Activated effector memory CD4-positive, alpha-beta T cell treated with Interleukin-2 at 50 U/mL for 16 hours (primary cell): ENCODE measurements around the gene SNX25.
"Not testable (repeated sequence)": the region's sequence is repeated elsewhere in the genome, so short reads cannot be mapped to it uniquely, and the experiment has no call there.

Experiments
- DNase-seq: peaks from one replicate; pipeline ENCODE4 v3.0.0-alpha.2; 2020

SNX25 gene

DNA sequence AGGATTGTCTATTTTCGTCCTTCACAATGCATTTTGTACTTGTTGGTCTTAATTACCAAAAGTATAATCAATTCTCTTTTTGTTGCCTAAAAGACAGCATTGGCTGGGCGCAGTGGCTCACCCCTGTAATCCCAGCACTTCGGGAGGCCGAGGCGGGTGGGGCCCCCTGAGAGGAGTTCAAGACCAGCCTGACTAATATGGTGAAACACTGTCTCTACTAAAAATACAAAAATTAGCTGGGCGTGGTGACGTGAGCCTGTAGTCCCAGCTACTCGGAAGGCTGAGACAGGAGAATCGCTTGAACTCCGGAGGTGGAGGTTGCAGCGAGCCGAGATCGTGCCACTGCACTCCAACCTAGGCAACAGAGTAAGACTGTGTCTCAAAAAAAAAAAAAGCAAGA lies 4.3 kb upstream of the SNX25 start:
- not testable (repeated sequence) for DNase-seq

DNA sequence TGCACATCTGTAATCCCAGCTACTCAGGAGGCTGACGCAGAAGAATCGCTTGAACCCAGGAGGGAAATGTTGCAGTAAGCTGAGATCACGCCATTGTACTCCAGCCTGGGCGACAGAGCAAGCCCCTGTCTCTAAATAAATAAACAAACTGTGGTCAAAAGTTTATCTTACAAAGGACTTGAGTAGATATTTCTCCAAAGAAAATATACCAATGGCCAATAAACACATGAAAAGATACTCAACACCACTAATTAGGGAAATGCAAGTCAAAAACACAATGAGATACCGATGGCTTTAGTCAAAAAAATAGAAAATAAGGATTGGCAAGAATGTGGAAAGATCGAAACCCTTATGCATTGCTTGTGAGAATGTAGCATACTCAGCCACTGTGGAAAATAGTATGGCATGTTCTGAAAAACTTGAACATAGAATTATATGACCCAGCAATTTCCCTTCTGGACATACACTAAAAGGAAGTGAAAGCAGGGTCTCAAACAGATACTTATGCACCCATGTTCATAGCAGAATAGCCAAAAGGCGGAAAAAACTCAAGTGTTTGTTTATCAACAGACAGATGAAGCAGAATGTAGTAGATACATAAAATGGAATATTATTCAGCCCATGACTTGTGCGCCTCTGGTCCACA lies 3.6 kb upstream of the SNX25 start:
- DNase-seq, result no peak

DNA sequence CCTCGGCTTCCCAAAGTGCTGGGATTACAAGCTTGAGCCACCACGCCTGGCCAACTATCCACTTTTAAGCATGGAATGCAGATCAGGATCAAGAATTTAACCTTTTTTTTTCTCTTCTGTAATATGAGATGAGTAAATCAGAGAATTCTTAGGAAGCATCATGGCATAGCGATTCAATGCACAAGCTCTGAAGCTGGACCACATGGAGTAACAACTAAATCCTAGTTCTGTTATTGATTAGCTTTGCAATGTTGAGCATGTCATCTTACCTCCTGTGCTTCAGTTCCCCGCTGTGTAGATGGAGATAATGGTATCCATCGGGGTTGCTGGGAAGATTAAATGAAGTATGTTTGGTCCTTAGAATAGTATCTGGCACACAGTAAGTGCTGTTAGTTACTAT lies 1.9 kb upstream of the SNX25 start:
- DNase-seq, result no peak

DNA sequence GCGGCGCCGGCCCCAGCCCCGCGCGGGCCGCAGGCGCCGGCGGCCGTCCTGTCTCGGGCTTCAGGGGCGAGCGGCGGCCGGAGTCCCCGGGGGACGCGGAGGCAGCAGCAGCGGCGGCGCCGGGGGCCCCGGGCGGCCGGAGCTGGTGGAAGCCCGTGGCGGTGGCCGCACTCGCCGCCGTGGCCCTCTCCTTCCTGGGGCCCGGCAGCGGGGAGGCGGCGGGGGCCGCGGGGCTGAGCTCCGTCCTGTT lies 379 bp downstream of the SNX25 start:
- DNase-seq, result not testable (repeated sequence)

DNA sequence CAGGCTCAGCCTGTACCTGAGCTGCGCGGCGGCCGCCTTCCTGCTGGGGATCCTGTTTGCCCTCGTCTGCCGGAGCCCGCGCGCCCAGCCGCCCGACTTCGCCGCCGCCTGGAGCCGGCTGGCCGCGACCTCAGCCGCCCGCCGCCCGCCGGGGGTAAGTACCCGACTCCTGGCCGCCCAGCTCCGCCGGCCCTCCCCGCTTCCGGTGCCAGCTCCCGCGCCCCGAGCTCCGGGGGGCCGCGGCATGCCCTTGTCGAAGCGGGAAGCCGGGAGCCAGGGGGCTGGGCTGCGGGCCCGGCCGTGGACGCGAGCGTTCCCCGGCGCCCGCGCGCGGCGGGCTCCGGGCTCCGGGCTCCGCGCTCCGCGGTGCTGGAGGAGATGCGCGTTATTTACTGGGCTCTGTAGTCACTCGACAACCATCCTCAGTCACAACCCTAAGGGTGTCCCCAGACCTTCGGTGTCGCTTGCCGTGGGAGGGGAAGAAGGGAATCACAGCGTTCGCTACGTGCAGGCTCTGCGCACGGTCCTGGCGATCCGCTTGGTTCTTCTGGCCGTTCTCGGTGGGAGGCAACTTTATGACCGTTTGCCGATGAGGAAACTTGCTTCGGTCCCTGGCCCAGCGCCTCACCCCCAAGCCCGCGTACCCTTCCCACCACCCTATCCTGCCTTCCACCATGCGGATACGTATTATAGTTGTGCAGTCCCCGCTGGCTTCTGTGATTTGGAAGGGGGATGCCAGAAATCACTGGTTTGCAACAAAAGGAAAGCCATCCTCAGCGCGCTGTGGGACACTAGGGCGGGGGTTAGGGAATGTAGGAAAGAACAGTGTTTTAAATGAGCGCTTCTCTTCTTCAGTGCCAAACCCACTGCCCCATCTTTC lies 944 bp downstream of the SNX25 start:
- peak; percentile 19 for DNase-seq

DNA sequence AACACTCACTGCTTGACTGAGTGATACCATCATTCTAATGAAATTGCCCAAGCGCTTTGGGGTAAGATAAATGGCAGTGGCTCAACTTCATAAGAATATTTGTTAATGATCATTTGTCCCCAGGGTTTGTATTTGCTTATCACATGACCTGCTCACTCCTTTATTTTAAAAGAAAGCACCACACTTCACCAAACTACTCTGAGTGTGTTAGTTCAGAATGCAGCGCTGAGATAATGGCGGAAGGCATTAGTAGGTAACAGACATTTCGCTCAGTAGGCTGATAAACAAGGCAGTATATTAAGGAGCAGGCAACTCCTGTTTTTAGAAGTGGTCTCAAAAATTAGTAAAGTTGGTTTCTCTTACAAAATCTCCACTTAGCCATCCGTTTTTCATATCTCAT lies 1.6 kb downstream of the SNX25 start:
- no peak for DNase-seq

DNA sequence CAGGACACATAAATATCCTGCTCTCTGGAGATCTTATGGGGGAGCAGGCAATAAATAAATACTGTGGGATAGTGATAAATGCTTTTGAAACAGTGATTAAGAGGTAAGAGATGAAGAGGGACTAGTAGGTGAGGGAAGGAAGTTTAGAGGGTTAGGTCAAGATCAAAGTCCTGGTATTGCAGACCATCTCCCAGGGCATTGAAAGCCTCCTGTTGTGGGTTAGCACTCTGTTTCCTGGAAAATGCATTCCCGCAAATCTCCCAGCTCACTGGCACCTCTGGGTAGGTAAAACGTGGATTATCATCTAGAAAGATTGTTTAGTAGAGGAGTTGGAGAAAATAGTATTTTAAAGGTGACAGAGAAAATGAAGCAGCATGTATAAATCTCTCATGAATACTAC lies 2.2 kb downstream of the SNX25 start:
- no peak for DNase-seq

DNA sequence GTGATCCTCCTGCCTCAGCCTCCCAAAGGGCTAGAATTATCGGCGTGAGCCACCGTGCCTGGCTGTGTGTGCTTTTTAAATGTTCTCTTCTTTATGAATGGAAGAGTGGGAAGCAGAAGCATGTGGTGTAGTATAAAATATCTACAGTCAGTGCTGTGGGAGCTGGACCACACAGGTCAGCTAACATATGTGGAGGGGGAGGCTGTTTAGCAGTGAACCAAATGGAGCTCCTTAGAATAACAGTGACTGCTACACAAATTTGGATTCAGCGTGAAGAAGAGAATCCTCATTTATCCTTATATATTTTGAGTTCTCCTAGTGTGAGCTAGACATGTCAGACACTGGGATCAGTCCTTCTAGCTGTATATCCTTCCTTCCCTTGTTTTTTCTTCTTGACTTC lies 3.2 kb downstream of the SNX25 start:
- no peak for DNase-seq

DNA sequence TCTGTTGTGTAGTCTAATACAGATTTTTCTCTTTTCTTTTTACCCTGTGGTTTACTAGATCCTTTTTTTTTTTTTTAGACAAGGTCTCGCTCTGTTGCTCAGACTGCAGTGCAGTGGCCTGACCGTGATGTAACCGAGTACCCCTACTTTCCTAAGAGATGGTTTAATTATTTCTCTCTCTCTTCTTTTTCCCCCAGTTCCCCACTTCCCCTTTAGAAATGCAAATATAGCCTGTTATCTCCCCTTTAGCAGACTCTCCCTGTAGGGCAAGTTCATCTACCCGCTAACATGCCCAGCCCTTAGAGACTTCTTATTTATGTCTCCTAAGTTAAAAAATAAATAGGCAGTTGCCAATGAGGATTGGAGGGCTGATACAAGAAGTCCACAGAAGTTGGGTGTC lies 4.5 kb downstream of the SNX25 start:
- DNase-seq, result no peak

DNA sequence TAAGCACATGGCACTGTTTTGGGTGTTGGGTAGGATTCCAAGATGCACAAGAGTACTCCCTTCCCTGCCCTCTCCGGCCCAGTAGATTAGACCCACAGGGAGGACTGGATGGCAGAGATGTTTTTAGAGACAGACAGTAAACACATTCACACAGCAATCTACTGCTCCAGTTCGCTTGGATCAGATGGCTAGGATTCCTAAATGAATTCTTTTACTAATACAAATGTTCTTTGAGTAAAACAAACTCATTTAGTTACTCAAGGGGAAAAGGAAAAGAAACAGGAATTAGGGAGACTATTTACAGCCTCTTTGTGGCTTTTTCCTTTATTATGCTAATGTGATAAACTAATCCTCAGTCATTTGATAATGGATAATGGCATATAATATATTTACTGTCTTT lies 5.9 kb downstream of the SNX25 start:
- no peak for DNase-seq

DNA sequence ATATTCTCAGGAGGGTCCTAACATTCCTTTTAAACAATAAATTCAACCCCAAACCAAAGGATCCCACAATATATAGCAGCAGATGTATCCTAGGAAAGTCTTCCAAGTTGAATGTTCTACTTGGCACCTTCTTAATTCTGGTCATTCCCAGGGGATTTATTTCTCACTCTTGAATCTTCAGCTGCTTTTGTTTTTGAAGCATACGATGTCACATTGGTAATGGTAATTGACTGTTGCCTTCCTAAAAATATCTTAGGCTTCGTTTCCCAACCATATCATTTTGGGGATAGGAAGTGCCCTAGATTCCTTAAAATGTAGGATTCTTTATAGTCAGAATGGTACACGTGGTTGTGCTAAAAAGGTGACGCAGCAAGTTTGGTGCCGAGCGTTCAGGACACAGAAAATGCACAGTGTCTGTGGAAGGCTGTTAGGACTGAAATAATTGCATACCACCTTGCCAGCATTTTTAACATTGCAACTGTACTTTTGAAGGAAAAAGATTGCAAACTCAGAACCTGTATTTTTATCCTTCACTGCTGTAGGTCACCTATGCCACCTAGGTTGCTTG lies 8.1 kb downstream of the SNX25 start:
- DNase-seq, result no peak

DNA sequence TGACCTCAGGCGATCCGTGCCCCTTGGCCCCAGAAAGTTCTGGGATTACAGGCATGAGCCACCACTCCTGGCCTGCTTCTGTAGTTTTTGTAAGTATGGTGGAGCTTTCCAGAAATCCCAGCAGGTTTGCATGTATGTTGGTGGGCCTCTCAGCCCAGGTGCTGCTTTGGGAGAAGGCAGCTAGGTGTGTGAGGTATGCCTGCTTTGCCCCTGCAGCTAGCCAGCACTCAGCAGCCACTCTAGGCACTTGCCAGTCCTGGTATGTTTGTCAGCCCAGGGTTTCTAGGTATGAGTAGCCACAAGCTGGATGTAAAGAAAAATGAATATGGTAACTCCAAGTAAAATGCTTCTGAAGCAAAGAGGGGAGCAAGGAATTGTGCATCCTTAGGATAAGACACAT lies 8.9 kb downstream of the SNX25 start:
- DNase-seq, result no peak

DNA sequence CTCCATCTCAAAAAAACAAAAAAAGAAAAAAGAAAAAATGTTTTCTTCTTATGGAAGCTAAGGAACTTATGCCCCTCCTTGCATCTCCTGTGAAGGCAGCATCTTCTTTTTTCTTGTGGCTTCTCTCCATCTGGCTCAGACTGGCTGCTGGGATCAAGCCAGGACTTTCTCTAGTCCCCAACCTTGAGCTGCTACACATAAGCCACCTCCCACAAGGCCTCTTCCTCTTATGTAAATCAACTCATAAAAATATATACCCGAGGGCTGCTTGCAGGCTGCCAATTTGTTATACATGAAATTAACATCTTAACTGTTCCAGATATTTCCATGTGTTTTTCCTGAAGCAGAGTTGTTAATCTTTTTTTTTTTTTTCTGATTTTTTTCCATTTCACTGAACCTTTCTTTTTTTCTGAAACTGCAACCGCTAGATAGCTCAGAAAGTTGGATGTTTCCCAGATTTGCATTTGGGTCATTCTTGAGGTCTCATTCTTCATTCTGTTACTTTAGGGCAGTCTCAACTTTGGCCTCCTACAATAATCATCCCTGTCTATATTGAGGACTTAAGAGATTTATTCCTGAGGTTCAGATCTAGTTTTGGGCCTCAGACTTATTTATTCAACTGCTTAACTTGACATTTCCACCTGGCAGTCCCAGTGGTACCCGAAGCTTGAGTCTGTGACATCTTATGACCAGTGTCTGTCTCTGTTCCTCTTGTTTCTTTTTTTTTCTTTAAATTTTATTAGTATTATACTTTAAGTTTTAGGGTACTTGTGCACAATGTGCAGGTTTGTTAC lies 10.3 kb downstream of the SNX25 start:
- DNase-seq, result no peak

DNA sequence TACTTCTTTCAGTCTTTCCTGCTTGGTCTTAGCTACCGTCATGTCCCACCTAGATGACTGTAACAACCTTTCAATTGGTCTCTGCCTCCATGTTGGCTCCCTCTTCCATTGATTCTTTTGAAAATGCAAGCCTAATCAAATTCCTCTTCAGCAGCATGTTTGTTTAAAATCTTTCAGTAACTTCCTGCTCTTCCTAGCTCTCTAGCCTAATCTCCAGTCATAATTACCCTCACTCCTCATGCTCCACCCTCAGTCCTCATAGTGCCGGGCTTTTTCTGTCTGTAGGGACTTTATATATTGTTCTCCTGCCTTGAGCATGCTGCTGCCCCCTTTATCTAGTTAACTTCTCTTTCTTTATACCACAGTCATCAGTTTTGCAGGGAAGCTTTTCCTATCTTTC lies 12.1 kb downstream of the SNX25 start:
- DNase-seq, result no peak

DNA sequence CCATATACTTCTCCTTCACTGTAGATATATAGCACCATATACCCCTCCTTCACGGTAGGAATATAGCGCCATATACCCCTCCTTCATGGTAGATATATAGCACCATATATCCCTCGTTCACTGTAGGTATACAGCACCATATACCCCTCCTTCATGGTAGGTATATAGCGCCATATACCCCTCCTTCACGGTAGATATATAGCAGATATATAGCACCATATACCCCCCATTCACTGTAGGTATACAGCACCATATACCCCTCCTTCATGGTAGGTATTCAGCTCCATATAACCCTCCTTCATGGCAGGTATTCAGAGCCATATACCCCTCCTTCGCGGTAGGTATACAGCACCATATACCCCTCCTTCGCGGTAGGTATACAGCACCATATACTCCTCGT lies 12.5 kb downstream of the SNX25 start:
- no peak for DNase-seq

DNA sequence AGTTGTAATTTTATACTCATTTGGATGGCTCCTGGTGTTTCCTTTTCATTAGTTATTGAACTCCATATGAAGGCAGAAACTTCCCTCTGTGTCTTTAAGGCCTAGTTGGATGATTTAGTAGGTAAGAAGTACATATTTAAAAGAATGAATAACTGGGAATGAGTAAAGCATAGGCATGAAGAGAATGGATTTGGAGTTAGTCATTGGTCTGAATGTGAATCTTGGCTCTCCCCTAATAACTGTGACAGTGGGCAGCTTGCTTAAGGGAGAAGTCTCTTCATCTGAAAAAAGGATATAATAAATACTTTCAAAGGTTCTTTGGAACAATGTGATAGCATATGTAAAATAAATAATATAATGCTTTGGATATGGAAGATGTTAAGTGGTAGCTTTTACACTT lies 13.2 kb downstream of the SNX25 start:
- no peak for DNase-seq

DNA sequence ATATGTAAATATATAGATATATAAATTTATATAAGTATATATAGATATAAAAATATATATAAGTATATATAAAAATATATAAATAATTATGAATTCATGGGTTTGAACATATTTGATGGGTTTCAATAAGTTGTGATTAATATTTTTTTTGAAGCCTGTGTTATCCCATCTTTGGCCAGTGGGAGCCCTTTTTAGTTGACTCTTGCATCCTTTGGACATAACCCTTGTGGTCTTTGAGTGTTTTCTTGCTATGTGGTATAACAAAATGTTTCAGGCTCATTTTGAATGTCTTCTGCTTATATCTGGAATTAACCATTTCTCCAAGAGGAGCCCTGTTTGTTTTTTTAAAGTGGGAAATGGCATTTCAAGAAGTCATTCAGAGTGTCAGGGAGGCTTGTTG lies 15.2 kb downstream of the SNX25 start:
- no peak for DNase-seq

DNA sequence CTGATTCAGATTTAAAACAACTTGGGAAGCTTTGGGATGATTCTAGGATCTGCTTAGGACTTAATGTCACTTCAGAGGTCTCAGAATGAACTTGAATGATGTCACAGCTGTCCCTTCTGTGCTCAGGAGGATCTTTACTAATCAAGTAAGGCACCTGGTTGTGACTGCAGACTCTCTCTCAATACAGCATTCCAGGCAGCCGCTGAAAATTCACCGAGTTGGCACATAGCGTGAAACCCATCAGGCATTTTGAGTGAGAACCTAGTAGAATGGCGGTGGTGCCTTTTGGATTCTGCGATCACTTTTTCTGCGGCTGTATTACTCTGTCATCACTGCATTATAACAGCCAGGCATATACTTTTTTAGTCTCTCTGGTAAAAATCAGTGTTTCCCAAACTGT lies 16.5 kb downstream of the SNX25 start:
- no peak for DNase-seq

DNA sequence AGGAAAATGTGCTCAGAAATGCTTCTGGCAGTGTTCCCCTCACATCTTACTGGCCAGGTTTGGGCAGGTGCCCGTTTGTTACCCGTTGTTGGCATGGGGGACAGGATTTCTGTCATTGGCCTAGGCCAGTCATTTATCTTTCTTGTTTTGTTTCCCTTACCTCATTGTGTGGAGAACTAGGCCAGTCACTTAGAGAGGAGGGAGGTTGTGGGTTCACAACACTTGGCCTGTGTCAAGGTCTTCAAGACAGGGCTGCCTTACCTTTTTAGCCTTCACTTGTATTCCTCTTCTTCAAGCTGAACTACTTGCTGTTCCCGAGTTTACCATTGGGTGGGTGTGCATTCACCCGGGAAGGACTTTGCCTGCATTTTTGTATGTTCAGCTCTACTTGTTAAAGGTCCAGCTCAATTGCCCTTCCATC lies 17.7 kb downstream of the SNX25 start:
- DNase-seq, result no peak

DNA sequence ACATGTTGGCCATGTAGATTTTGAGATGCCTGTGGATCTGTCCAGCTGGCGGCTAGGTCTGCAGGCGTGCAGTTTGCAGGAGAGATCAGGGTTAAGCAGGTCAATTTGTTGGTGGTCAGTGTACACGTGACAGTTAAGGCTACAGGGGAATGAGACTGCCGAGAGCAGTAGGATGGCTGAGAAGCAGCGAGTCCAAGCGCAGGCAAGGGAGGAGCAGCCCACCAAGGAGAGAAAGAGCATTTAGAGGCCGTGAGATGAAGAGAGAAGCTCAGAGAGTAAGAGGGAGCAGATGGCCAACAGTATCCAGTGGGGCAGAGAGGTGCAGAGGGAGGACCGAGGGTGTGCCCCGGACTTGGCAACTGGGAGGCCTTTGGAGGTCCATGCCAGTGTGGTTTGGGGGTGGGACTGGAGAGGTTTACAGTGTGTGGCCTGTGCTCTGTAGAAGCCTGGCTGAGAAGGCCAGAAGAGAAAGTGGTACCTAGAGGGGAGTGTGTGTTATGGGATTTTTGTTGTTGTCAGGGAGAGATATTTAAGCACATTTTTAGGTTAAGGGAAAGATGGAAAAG lies 18.4 kb downstream of the SNX25 start:
- no peak for DNase-seq

DNA sequence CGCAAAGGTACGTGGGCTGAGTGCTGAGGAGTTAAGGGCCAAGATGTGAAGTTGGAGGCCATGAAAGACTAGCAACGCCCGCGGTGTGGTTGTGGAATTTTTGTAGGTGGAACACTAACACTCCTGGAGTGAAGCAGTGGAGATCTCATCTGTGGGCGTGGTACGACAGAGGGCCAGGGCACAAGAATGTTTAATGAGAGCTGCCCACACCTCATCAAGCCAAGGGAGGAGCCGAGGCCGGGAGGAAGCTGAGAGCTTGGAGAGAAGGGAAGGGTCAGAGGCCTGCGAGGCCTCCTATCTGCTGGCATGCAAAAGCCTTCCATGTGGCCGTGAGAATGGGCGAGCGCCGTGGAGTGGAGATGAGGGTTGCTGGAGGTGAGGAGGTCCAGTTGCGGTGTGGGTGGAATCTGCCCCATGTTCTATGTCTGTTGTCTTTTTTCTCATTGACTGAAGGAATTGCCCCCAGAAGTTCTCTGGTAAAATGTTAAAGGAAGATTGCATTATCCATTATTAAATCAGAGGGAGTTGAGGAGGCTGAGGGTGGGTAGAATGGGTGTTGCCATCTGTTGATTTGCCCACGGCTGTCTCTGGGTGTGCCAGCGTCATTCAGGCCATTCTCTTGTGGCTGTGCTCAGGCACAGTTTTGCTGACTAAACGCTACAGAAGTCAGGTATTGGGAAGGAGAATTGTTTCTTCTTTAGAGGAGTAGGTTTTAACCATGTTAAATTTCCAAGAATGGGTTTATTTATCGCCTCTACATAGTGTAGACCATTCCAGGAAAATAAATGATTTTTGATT lies 19.8 kb downstream of the SNX25 start:
- DNase-seq, result no peak

DNA sequence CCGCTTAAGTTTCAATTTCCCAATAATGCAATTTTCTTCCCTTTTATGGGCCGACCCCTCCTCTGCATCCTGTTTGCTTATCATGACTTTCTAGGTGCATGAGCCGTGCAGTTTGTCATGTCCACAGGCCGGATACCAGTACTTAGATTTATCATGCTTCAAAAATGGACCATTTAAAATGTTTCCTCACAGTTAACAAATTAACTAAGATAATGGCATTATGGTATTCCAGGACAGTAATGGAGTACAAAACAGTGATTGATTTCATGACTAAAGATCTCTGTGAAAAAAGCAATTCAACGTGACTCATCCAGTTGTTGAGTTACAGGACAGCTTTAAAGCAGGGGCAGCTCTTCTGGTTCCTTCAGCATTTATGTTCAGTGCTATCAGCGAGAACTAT lies 23.0 kb downstream of the SNX25 start:
- no peak for DNase-seq
